GM21619 (cell line): ENCODE measurements around the gene RNF130.

Experiments used
- ATAC-seq: cut with Tn5 transposase; IDR thresholded peaks from one replicate; pipeline ENCODE4 v1.9.1; 2021; ENCODE audit not compliant: unreplicated experiment

RNF130 gene

DNA sequence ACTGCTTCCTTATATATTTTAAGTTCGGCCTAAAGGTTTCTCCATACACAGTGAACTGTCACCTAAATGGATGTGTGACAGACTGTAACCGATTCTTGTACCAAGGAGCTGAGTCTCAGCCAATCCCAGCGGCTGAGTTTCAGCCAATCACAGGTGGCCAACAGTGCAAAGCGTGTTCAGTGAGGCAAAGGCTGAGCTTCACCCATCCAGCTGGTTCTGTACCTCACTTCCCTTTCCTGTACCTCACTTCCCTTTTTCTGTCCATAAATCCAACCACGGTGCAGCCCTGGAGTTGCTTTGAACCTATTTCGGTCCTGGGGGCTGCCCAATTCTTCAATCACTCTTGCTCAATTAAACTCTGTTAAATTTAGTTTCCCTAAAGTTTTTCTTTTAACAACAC lies 148.1 kb downstream of the RNF130 start:
- no peak for ATAC-seq

DNA sequence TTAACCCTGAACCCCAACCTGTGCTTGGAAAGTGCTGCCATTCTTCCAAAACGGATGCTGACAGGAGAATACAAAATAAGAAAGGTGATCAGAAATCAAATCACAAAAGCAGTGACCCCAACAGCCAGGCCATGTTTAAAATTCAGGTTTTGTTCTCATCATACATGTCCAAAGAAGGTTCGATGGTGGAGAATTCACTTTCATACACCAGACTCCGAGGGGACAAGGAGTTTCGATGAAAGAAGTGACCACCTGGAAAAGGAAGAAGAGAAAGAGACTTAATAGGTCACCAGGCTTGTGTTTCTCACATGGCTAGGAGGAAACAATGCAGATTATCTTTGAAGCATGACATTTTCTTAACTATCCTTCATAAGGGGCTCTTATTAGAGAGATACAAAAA lies 151.4 kb downstream of the RNF130 start:
- ATAC-seq: no peak

DNA sequence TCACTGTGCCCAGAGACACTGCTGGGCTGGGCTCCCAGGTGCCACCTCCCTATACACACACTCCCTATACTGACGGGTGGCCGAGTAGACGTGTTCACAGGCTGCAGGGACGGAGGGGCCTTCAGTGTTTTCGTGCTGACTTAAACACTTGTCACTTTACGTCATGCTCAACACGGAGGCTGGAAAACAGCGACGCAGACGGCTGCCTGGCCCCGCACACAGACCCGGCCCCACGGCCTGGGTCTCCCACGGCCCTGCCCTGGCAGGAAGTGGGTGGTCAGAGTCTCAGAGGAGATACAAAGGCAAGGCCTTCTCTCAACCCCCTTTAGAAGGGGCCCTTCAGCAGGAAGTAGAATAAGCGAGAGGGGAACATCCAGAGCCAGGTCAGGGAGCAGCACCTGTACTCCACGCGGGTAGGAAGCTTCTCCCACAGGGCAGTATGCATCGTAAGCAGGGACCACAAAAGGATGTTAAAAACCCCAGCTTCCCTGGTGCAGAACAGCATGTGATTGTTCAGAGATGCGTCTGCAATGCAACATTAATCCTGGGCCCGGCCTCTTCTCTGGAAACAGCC lies 152.0 kb downstream of the RNF130 start:
- no peak for ATAC-seq

DNA sequence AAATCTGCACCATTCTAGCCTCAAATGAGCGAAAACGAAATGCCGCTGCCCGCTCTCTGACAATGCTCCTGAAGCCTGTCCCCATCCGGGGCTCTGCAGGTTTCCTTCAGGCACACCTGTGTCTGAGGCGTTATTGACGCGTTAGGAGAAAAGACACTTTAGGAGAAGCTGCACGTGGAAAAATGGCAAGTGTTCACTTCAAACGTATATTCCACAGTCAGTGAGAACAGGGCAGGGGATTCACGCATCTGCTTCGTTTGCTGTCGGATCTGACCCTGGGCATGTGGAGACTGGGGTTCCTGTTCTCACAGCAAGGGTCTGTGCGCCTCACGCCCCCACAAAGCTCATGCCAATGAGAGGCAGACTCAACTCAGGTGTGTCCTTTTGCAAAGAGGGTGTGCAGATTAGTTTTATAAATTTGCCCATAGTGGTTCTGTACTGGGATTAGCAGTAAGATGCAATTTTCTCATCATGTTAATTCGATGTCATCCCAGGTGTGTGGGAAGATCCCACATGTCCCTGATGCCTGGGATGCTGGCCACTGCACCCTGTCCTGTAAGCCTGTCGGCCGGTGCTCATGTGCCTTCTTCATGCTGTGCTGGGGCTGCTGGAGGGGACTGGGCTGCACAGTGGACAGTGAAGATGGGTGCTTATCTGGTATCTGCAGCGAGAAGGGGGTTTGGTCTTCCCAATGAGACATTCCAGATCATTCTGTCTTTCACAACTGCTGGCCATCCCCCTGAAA lies 152.6 kb downstream of the RNF130 start:
- no peak for ATAC-seq

DNA sequence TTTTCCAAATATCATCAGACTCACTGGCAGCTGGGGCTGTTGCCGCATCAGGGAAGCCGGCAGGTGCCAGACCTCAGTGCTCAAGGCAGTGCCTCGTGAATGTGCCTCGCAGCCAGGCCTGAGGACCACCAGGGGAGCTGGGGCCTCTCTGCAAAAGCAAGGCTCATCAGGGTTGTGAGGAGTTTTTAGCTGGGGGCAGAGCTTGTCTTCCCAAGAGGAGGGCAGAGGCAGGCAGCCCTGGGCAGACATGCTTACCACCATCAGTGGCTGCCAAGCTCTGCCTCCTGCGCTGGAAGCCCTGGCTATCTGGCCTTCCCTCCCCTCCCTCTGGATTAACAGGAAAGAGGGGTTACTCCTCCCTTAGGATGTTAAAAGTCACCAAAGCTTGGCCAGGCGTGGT lies 155.0 kb downstream of the RNF130 start:
- ATAC-seq: no peak

DNA sequence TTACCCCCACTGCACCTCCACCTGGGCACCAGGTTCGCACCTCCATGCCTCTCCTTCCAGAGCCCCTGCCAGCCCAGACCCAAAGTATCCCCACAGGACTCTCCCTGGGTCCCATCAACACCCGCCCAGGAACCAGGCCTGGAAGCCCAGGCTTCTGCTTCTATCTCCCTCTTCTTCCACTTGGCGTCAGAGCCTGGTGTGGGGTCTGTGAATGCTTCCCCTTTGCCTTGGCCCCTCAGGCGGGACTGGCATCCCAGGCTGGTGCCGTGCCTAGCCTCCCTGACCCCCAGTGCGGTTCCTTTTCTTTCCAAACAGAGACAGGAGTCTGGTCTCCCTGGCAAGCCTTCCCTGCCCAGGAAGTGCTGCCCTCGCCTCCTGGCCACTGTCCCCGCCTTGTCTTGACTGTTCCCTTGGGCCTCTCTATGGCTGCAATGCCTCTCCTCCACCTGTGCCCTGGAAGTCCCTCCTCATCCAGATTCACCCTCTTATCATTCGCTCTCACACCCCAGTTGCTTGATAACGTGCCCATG lies 156.1 kb downstream of the RNF130 start:
- no peak for ATAC-seq

DNA sequence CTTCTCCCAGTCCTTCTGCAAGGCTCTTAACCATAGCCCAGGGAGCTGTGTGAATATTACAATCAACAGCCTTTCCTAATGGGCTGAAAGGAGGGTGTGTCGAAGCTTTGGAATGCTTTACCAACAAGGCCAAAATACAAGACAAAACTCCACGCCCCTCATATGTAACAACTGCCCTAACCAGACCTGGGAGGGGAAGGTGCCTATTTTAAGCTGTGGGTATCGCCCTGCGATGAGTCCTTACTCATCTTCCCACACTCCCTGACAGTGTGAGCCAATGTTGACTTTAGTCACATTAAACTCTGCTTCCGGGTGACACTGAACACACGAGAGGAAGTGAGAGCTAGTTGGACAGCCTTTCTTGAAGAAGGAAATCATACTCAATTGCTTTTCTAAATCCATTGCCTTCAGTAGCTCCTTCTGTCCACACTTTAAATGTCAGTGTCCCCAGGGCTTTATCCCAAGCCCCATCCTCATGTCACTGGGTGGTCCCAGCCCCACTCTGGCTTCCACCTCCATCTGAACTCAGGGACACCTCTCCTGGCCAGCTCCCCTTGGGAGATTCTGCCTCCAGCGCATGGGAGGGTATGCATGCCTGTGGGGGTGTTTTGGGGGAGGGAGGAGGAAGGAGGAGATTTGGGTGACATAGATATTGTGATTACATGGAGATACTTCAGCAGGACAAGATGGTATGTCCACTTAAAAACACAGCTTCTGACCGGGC lies 157.4 kb downstream of the RNF130 start:
- ATAC-seq: no peak

DNA sequence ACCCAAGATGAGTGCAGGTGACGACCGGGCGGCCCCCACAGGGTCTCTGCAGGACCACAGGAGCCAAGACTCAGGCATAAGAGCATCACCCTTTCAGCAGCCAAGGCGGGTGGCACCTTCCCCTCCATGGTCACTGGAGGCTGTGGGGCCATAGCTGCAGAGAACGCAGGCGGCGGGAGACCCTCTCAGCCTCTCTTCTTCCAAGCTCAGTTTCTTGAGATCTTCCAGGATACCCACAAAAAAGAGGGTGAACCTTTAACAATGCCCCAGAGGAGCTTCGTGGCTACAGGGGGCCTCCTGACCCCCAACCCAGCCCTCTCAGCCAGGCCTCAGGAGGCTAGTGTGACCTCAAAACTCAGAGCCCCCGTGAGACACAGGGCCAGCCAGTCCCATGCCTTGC lies 158.1 kb downstream of the RNF130 start:
- ATAC-seq: no peak

DNA sequence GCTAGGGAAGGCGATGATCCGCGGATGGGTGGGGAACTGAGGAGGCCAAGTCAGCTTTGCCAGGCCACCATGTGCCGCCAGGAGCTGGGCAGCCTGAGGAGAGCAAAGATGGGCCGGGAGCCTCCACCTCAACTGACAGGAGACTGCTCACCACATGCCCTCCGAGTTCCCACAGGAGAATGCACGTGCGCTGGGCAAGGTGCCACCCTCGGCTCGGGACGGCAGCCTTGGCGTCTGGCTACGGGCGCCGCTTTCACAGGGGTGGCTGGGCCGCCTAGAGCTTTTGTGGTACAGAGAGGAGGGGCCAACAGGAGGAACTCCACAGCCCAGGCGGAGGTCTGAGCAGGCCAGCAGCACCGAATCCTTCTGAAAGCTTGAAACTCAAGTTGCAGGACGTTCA lies 158.6 kb downstream of the RNF130 start:
- no peak for ATAC-seq

DNA sequence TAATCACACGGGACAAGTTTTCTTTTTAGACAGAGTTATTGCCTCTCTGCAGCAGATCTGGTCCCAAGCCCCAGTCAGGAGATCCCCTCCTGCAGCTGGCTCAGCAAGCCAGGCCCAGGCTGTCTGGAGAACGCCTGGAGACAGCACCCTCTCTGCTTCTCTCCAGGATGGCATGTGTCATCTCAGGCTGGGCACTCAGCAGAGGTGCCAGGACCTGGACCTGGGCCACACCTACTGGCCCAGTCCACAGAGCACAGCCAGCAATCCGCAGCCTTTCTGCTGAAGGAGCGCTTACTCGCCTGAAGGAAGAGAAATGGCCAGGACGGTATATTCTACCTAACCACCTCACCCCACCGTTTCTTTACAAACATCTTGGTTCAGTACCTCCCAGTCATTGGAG lies 159.2 kb downstream of the RNF130 start:
- no peak for ATAC-seq

DNA sequence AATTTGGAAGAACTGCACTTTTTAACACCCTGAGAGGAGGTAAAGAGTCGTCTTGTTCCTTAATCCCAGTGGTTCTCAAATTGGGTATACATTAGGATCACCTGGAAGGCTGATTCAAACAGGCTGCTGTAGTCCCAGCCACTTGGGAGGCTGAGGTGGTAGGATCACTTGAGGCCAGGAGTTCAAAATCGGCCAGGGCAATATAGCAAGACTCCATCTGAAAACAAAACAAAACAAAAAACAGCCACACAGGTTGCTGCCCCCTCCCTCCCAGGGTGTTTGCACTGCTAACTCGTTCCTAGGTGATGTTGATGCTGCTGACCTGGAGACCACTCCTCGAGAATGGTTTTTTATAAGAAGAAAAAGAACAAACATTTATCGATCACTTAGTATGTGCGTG lies 162.3 kb downstream of the RNF130 start:
- ATAC-seq: no peak

DNA sequence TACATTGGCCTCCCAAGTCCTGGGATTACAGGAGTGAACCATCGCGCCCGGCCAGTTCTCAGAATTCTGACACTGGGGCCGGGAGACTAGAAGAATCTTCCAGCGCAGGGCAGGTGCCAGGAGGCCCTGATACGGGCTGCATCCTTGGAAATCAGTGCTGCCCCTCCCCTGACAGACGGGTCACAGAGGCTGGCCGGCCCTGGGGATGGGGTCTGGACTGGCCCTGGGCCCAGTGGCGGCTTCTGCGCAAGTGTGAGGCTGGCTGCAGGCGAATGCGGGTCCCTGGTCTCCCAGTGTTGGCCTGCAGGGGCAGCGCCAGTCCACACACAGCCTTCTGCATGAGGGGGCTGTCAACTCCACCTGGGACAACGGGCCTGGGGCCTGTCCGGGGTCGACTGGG lies 163.0 kb downstream of the RNF130 start:
- ATAC-seq: no peak

DNA sequence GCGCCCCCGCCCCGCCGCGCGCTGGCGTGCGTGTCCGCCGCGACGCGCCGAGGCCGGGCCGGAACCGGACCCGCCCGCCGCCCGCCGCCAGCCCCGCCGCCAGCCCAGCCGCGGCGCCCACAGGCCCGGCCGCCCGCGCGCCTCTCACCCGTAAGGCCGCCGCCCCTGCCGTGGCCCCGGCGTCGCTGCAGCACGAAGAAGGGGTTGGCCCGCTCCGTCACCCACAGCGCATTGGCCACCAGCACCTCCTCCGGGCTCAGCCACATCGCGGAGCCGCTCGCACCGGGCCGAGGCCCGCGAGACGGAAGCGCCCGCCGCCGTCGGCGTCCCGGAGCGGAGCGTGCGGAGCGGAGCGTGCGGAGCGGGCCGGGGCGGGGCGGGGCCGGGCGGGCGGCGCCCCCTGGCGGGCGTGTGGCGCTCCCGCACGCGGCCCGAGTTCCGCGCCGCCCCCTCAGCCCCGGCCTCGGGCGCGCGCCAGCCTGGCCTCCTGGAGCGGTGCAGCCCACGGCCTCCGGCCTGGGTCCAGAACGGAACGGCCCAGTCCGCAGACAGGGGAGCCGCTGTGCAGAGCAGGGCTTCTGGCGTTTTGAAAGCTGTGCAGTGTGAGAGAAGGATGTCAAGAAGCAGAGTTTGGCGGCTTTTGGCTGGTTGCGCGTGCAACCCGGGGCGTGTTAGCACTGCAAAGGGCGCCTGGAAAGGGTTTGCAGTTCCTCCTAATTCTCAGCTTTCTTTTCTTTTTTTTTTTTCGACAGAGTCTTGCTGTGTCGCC lies 163.8 kb downstream of the RNF130 start, which contains the start of gene TBC1D9B:
Gene TBC1D9B (minus strand): TSS at position 342 of the 769 bp plus-strand sequence. CDS start 76 bp downstream, at position 266.
- ATAC-seq: peak; percentile 74

DNA sequence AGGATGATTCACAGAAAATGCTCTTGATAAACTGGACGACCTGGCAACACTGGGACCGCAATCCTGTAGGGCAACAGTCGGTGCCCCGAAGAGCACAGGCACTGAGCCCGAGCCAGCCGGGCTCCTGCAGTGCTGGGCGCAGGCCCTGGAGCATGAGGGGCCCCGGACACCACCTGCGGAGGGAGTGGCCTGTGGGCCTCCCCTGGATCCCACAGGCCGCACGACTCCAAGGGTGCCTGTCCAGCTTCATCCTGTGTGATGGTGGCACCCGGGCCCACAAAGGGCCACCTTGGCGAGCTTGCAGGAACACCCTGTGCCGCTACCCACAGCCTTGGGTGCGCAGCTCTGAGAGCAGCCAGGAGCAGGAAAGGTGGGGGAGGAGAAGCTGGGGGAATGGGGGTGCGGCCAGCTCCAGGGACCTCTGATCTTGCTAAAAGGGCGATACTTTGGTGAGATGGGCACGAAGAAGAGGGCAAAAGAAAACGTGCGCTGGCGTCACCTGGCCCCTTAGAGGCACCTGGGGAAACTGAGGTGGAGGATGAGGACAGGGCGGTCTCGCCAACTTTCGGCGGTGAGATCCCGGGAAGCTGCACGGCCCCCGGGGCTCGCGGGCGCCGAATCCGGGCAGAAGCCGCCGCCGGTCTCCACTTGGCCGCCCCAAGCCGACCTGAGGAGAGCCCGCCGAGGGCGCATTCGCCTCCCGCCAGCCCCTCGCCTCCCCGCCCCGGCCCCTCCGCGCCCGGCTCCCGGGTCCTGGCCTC lies 164.6 kb downstream of the RNF130 start:
- peak; percentile 23 for ATAC-seq

DNA sequence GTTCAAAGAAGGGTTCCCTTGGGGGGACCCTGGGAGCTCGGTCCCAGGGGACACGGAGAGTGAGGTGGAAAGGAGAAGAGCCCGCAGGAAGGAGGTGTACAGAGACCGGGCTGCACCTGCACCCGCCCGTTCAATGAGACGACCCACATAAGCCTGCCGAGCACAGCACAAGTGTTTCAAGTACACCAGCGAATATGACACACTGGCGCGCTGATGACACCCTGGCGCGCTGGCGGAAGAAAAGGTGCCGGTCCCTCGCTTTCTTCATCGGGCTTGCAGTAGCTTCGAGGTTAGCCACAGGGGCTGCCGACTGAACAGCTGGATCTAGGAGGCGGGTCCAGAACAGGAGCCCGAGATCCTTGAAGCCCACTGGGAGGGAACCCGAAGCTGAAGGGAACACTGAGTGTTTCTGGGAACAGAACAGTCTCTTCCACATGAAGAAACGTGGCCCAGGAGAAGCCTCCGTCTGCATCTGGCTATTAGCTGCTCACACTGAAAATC lies 165.2 kb downstream of the RNF130 start:
- no peak for ATAC-seq

DNA sequence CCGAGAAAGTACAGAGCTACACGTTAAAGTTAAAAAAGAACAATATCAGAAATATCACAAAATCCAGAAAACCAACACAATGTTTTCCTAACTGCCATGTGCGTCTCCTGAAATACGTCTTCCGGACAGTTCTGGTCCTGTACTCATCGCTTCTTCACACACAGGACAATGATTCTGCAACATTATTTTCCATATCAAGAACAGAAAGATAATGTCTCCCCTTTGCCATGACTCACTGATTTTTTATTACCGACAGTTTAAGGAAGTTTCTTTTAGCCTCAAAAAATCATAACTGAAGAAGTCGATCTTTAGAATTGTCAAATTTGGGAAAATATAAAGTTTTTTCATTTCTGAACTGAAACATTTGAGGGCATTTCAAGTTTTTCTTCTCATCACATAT lies 166.4 kb downstream of the RNF130 start:
- ATAC-seq: no peak
